Glomerular endothelial cell (primary cell): ENCODE results near the gene CRLF1. TPM values are rescaled to one million over a fixed set of nuclear protein-coding genes. Genes with fewer than 3 reads are reported as not detected.
A peak's percentile ranks its signal among the peaks of the same experiment; 100 is the strongest.

Source experiments
- DNase-seq: peaks from one replicate; pipeline ENCODE4 v3.0.0-alpha.2; 2011; ENCODE audit warnings: low read depth, low spot score; ENCODE audit errors: extremely low read depth
- total RNA-seq: library from RNA; depleted of rRNA; stranded (reverse); fragments of >200 nt; gene quantifications from 2 replicates; pipeline ENCODE4 v1.2.3, GENCODE V29; 2015

The CRLF1 gene
- total RNA-seq, 1 donor from 2014 or later = not detected

GRCh38 chr19:18566953-18567352 is 39.6 kb downstream of the CRLF1 start:
- DNase-seq = no peak

DNA sequence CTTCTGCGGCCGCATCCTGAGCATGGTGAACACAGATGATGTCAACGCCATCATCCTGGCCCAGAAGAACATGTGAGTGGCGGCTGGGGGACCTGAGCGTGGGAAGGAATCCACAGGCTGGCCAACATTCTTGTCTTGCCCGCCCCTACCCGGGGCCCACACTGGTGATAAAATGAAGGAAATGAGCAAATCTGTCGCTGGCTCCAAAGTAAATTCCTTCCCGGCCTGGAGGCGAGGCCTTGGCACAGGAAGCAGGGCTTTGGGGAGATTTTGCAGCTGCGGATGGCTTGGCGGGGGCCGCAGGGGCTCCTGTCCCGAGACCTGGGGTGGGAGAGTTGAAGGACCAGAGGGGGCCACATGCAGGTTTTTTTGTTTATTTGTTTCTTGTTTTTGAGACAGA is 44.5 kb downstream of the CRLF1 start:
- DNase-seq = no peak

DNA sequence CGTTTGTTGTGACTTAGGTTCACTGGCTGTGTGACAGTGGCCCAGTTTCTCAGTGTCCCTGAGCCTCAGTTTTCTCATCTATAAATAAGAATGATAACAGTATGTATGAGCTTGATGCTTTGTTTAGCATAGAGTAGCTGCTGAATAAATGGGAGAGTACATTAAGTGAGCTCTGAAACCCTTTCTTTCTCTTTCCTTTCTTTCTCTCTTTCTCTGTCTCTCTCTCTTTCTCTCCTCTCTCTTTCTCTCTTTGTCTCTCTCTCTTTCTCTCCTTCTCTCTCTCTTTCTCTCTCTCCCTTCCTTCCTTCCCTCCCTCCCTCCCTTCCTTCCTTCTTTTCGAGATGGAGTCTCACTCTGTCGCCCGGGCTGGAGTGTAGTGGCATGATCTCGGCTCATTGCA is 46.9 kb downstream of the CRLF1 start:
- DNase-seq = no peak

DNA sequence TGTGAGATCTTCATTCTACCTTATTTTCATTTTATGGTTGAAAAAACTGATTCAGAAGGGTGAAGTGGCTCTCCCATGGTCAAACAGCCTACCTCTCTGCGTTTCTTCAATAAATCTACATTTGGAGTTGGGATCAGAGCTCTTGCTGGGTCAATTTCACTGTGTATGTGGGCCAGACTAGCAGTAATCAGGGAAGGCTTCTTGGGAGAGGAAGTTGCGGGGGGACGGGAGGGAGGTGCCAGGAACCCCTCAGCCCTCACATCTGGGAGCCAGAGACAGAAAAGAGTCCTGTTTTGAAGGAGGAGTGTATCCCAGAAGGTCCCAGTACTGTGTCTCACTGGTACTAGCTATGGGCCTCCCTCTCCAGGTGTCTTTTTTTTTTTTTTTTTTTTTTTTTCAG is 48.0 kb downstream of the CRLF1 start:
- DNase-seq = no peak

DNA sequence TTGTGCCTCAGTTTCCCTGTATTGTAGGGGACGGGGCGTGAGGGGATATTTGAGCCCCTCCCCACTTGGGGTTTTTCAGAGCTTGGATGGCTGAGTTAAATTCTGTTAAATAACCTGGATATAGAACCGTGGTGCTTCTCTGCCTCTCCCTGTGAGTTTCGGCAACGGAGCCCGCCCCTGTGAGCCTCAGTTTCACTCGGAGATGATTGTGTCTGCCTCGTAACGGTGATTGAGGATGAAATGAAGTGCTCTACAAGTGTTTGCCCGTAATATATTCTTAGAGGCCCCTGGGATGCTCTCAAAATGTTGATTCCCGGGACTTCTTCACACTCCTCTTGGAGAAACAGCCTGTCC is 48.4 kb downstream of the CRLF1 start:
- no peak for DNase-seq

GRCh38 chr19:18557411-18558201 is 49.0 kb downstream of the CRLF1 start, which contains the start of gene KXD1:
Gene KXD1, plus strand, starts transcription at chr19:18557870. Its CDS starts 4,187 bp downstream, at chr19:18562057.
- DNase-seq = peak; percentile 98

DNA sequence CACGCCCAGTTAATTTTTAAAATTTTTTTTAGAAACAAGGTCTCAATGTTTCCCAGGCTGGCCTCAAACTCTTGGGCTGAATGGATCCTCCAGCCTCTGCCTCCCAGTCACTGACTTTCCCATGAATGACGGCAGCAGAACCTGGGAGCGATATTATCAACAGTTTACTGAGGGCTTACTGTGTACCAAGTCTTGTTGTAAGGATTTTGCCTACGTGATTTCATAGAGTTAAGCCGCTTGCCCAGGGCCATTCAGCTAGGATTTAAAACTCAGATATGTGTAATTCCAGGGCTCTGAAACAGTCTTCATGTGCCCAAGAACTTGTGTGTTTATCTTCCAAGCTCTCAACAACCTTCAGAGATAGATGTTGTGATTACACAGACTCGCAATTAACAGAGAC is 55.0 kb downstream of the CRLF1 start:
- DNase-seq = no peak

DNA sequence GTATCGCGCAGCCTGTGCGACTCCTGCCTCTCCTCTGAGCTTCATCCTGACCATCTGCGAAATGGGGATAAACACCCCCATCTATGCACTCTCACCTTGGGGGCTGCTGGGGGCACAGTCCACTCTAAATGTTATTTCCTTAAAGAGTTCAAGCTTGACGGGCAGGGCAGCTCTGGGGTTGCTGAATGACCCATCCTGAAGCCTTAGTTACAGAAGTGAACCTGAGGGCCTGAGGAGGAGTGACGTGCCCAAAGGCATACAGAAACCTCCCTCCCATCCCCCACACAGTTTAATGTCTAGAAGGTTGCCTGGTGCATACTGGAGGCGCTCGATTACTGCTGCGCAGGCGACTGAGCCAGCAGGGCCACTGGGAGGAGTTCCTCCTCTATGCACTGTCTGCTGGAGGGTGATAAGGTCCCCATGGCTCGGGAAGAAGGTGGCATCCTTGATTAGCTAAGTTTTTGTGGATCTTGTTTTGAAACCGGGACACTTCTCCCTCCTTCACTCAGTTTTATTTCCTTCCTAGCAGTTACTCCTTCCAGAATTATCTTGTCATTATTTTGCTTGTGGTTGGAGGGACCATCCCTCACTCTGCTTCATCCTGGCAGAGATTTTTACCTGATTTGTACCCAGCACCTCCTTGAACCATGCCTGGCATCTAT is 62.7 kb downstream of the CRLF1 start:
- DNase-seq = no peak

Other genes with a start within 250 kb of the CRLF1 start
- gene GDF15, start 220.6 kb downstream of the CRLF1 start, total RNA-seq = 429 and 528 TPM in 2 replicates
- not detected in 2 replicates for gene LRRC25, start 209.2 kb downstream of the CRLF1 start, total RNA-seq
- gene SSBP4, start 187.4 kb downstream of the CRLF1 start, total RNA-seq = 180 and 184 TPM in 2 replicates
- gene ISYNA1, start 168.7 kb downstream of the CRLF1 start, total RNA-seq = 50.9 and 57.2 TPM in 2 replicates
- 13.6 and 18.3 TPM in 2 replicates for gene ELL, start 84.7 kb downstream of the CRLF1 start, total RNA-seq
- 297 and 321 TPM in 2 replicates for gene FKBP8, start 63.2 kb downstream of the CRLF1 start, total RNA-seq
- gene KXD1, start 48.9 kb downstream of the CRLF1 start, total RNA-seq = 143 and 155 TPM in 2 replicates
- gene UBA52, start 34.9 kb downstream of the CRLF1 start, total RNA-seq = 730 and 991 TPM in 2 replicates
- 141 and 212 TPM in 2 replicates for gene REX1BD, start 18.0 kb downstream of the CRLF1 start, total RNA-seq
- gene TMEM59L, start 6.1 kb upstream of the CRLF1 start, total RNA-seq = 1.4 and 1.6 TPM in 2 replicates
- gene KLHL26, start 30.2 kb upstream of the CRLF1 start, total RNA-seq = 4.3 and 4.4 TPM in 2 replicates
- 2.8 and 4.7 TPM in 2 replicates for gene CRTC1, start 76.9 kb upstream of the CRLF1 start, total RNA-seq
- gene COMP, start 184.5 kb upstream of the CRLF1 start, total RNA-seq = not detected in 2 replicates
- 65.9 and 90.6 TPM in 2 replicates for gene UPF1, start 225.2 kb upstream of the CRLF1 start, total RNA-seq